Iris pigment epithelial cell (primary cell): ENCODE measurements around the gene MUS81.
"Not testable (repeated sequence)": the region's sequence is repeated elsewhere in the genome, so short reads cannot be mapped to it uniquely, and the experiment has no call there.

Source experiments
- DNase-seq: peaks from one replicate; pipeline ENCODE4 v3.0.0-alpha.2; 2011; ENCODE audit warnings: low read depth

MUS81 gene

DNA sequence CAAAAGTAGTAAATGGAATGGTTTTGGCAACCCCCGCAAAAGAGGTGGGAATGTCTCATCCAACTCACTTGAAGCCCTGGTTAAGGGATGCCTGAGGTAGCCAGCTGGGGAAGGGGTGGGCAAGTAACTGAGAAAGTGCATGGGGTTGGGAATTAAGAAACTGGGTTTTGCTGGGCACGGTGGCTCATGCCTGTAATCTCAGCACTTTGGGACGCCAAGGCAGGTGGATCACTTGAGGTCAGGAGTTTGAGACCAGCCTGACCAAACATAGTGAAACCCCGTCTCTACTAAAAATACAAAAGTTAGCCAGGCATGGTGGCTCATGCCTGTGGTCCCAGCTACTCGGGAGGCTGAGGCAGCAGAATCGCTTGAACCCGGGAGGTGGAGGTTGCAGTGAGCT is 11.5 kb upstream of the MUS81 start:
- DNase-seq, result not testable (repeated sequence)

DNA sequence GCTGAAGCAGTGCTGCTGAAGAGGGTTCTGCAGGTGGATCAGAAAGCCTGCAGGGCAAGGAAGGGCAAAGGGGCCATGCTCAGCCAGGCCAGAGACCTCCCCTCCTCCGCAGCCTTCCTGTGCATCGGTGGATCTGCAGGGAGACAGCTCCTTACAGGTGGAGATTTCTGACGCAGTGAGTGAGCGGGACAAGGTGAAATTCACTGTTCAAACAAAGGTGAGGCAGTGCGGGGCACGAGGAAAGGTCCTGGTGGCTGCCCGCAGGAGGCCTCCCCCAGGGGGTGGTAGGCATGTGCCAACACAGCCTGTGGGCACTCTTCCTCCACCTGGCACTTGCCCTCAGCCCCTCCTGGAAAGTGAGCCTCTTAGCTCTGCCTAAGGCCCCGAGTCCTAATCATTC is 10.9 kb upstream of the MUS81 start:
- no peak for DNase-seq

DNA sequence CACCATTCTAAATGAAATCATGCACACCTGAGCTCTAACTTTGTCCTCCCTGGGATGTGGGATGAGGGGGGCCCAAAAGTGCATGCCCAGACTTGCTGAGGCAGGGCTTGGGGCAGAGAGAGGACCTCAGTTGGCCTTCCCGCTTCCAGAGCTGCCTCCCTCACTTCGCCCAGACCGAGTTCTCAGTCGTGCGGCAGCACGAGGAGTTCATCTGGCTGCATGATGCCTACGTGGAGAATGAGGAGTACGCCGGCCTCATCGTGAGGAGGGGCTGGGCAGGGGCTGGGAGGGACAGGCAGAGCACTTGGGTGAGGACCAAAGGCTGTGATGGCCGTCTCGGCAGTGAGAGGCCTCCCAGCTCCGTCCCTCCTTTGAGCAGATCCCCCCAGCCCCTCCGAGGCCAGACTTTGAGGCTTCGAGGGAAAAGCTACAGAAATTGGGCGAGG is 10.4 kb upstream of the MUS81 start:
- DNase-seq, result no peak

DNA sequence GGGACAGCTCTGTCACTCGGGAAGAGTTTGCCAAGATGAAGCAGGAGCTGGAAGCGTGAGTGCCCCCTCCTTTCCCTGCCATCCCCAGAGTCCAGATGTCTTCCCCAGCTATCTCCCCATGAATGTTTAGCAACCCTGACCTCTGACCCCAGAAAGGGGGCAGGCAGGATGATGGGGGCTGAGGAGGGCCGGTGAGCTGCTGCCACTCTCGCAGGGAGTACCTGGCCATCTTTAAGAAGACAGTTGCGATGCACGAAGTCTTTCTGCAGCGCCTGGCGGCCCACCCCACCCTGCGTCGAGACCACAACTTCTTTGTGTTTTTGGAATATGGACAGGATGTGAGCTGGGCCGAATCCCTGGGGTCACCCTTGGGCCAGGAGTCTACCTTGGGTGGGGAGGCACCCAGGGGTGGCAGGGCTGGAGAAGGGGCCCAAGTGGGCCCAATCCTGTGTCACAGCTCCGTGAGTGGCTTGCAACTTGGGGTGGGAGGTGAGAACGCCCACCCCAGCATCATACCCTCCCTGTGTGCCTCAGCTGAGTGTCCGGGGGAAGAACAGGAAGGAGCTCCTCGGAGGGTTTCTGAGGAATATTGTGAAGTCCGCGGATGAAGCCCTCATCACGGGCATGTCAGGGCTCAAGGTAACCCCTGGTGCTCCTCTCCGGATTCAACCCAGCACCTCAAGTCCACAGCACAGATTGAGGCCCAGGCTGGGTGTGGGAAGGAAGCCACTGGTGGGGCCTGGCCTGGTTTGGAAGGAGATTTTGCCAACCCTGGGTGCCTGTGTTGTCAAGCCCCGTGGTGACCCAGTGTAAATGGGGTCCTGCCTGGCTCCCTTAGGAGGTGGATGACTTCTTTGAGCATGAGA is 9.8 kb upstream of the MUS81 start:
- DNase-seq, result no peak

DNA sequence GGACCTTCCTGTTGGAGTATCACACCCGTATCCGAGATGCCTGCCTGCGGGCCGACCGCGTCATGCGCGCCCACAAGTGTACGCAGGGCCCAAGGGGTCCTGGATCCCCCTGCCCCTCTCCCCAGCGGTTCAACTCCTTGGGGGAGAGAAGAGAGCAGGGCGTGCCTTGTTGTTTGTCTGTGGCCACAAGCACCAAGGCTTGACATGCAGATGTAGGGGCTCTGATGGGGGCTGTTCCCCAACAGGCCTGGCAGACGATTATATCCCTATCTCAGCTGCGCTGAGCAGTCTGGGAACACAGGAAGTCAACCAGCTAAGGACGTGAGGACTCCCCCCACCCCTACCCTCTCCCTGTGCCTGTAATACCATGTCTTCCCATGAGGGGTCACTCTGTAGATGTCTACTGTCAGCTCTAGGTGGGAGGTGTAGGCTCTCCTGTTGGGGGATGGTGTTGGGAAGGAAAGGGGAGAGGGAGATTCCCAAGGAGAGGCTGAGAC is 9.1 kb upstream of the MUS81 start:
- no peak for DNase-seq

DNA sequence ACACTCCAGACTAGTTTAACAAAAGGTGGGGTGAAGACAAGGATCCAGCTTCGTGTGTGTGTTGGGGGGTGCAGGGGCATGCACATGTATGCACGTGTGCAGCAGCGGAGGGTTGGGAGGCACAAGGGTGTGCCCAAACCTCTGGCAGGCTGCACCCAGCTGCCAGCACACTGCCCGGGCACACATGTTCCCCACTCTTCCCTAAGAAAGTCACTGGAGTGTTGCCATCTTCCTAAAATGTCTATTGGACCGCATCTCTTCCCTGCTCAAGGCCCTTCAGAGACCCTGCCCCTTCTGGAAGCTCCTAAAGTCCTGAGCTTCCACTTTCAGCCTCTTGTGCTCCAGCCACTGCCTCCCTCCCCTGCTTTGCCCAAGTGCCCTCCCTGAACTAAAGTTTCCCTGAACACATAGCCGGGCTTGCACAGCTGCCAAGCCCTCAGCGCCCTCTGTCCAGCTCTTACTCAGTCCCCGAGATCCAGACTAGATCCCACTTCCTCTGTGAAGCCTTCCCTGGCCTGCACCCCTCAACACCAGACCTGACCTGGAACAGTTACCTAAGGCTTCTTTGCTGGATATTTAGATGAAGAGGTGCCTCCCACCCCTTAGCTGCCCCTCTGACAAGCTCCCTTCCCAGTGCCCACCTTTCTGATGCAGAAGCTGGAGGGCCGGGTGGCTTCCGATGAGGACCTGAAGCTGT is 8.3 kb upstream of the MUS81 start:
- DNase-seq, result no peak

DNA sequence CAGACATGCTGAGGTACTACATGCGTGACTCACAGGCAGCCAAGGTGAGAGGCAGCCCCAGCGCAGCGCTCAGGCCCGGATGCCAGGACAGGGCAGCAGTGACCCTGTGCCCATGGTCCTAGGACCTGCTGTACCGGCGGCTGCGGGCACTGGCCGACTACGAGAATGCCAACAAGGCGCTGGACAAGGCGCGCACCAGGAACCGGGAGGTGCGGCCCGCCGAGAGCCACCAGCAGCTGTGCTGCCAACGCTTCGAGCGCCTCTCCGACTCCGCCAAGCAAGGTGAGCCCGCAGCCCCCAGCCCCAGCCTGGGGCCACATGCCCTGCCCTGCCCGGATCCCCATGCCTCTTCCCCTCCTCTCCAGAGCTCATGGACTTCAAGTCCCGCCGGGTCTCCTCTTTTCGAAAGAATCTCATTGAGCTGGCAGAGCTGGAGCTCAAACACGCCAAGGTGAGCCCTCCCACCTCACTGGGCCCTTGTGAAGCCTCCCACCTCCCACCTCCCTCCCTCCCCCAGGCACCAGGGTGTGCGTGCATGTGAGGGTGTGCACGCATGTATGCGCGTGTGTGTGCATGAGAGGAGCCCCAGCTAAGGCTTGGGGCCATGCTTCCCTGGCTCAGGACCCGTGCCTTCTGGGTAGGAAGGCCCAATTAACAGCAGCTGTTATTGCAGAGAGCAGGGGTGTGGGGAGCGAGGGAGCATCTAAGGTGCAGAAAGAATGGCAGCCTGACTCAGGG is 7.6 kb upstream of the MUS81 start:
- no peak for DNase-seq

DNA sequence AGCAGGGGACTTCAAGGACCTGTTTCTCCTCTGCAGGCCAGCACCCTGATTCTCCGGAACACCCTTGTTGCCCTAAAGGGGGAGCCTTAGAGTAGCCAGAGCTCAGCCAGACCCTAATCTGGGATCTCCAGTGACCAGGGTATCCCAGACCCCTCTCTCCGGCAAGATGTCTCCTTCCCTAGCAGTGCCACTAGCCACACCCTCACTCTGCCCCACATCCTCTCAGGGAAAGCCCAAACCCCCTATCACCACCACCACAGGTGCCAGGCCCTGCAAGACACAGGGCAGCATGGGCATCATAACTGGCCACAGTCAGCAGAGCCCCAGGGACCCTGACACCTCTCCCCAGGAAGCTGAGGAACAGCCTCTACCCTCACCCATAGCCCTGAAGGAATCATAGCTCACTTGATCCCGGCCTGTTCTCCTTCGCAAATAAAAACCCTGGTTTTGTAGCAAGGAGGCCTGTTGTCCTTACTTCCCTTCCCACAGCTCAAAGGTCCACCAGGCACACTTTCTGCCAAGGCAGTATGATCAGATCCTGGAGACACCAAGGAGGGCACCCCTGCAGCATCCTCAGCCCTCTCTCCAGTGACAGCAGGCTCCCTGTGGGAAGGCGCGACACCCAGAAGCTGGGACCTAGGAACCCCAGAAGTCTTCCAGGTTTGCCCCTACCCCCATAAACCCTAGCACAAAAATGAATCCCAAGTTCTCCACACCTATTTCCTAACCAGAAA is 6.8 kb upstream of the MUS81 start:
- DNase-seq, result no peak

DNA sequence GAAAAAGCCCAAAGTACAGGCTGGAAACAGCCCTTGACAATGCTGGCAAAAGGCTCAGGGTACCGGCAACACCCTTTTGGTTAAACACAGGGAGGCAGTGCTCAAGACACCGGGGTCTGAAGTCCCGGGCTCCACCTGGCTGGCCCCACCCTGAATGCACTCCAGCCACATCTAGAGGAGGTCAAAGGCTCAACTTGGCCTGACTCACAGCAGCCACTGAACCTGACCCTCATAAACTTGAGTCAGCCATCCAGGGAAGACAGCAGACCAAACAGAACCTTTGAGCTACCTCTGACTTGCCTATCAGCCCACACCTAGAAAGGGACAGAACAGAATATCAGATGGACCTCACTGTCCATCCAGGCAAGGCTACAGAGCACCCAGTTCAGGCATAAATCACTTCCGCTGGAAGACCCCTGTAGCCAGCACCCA is 6.1 kb upstream of the MUS81 start:
- DNase-seq, result no peak

DNA sequence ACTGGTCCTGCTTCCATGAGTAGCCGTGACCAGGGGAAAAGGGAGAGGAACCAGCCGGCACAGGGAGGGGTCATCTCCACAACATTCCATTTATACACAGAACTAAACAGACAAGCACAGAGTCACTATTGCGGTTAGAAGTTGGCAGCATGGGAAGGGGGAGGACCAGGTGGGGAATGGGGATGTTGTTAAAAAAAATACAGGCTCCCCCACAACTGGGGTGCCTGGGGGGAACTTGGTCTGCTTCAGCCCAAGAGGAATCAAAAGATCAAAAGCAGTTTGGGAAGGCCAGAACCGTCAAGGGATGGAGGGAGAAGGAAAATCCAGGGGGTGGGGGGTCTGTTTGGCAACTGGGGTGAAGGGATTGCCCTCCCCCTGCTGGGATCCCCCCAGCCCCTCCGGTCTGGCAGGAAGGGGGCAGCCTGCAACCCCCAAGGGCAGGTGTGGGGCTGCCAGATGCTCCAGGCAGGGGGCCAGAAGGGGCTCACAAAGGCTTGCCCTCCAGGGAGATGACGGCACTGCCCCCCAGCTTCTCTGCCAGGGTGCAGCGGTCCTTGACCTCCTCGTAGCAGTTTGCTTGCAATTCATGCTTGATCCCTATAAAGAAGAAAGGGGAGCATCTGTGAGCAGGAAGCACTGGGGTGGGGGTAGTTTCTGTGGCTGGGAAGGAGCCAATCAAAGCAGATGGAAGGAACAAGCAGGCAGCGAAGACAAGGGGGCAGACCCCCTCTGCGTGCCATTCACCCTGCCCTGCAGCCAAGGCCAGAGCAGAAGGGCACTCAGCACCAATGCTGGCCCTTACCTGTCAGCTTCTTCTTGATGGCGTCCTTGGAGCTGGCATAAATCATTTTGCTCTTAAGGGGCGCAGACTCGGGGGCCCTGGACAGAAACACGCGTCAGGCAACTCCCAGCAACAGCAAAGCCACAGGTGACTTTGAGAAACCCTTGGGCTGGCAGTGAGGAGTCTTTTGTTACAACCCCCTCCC is 5.1 kb upstream of the MUS81 start:
- no peak for DNase-seq

DNA sequence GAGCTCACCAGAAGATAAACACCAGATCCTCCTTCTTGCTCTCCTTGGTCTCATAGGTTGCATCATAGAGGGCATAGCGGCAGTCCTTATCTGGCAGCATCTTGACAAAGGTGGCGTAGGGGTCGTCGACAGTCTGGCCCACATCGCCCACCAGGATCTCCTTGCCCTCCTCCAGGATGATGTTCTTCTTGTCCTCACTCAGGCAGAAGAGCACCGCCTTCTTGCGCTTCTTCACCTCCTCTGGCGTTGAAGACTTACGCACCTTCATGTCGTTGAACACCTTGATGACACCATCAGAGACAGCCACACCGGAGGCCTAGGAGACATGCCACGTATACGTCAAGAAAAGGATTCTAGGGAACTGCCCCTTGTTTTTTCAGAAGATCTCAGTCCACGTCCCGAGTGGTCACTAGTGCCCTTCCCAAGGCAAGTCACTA is 4.3 kb upstream of the MUS81 start:
- DNase-seq, result no peak

DNA sequence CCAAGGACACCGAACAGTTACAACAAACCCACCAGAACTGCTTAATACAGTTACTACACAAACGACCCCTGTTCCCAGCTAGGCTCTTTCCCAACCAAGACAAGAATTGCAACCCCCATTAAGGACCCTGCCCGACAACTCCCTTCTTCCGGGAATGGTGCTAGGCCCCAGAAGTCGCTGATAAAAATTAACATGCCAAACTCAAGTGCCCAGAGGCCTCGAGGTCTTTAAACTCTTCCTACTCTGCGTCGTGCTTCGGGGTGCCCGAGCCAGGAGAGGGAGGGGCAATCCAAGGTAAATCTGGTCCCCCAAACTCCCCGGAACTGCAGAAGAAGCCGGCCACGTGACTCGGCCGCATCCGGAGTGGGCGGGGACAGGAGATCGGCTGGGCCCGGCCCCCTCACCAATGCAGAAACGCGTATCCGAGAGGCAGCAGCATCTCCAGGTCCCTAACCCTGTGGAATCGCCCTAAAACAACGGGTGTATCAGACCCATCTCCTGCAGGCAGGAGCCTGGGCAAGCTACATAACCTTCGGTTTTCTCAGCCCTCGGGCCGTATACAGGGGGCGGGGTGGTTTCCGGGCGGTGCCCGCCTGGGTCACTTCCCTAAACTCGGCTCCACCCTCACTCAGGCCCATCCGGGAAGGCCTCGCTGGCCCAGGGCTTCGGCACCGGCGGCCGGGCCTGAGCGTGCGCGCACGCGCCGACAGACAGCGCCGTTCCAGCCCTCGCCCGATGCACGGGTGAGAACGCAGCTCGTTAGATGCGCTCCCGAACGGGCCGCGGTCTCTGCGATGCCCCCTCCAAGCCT is 3.3 kb upstream of the MUS81 start:
- peak; percentile 66 for DNase-seq

DNA sequence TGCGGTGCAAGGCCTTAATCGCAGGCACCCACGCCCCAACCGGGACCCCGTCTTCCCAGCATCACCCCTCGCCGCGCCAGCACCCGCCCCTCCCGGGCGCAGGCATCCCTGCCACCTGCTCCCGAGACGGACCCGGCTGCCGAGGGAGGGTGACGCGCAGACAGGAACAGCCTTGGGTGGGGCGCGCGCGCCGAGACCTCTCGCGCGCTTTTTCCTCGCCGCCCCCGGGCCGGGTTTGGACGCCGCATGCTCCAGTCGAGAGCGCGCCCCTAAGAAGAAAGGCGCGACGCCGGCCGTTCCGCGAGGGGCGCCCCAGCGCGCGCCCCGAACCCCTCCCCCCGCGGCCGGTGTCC is 2.8 kb upstream of the MUS81 start:
- DNase-seq, result no peak

DNA sequence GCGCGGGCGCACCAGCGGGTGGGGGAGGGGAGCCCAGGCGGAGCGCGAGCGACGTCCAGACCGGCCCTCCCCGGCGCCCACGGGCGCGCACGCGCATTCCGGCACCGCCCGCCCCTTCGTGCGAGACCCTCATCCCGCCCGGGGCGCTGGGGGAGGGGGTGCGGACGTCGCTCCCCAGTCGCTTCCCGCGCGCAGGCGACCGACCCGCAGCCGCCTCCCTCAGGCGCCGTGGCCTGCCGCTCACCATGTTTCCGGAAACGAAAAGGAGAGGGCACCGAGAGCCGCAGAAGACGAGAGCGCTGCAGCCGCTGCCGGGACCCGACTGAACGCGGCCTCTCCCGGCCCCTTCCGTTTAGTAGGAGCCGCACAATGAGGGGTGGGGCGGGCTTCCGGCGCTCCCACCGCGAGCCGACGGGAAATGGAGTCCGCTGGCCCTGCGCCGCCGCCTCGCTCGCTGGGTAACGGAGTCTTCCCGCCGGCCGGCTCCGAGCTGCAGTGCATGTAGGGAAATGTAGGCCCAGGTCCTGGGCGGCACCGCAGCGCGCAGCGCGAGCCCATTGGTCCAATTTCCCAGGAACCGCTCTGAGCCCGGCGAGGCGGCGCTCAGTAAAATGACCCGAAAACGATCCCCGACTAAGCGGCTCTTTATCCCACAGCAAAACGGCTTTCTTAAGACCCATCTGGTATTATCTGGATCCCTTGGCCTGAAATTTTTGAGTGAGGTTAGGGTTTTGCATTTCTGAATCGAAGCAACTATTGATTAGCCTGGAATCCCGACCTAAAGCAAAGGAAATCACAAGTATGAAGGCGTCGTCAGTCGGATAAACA is 2.2 kb upstream of the MUS81 start, which contains the start of gene CFL1:
TSS of gene CFL1 (minus strand) at position 328 of the 828 bp plus-strand sequence. CDS start at position 247, 81 bp downstream.
- DNase-seq, result peak; percentile 99

DNA sequence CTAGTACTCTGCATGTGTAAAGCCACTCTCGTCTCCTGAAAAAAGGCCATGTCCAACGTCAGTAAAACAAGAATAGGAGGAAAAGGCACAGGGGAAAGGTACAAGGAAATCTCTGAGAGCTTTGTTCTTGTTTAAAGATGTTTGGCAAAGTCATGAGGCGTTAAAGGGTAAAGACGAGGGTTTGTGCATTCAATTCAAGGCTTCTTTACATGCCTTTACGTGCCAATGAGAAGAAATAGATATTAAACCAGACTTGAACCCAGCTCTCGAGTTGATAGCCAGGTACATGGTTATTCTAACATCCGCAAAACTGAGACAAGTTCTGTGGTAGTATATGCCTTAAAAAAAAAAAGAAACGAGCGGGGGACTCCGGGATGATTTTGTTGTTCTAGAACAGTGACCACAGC is 1.5 kb upstream of the MUS81 start:
- no peak for DNase-seq

DNA sequence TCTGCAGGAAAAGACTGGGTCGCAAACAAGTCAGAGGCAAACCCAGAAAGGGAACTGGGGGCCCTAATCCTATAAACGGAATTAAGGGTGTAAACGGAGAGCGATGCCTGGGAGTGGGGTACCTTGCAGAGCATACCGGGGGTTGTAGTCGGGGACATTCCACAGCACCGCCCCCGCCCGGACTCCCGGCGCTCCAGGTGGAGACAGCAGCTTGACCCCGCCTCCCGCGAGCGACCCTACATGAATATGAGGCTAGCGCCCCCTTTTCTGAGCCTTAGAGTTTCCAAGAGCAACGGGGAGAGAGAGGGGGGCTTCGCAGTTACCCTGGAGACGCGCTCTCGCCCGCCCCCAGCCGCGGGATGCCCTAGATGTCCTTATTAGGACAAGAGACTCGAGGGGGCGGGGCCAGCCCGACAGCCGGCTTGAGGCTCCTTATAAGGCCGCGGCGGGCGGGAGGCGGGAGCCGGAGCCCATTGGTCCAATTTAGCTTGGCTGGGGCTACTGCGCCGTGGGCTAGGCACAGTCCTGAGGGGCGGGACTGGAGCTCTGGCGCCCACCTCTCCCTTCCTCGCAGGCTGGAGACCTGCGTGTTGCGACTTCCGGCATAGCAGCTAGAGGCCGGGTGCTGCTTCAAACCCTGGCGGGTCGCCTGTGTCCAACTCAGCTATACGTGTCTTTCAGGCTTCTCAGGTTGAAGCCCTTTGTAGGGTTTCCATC is 980 bp upstream of the MUS81 start:
- DNase-seq, result peak; percentile 99

DNA sequence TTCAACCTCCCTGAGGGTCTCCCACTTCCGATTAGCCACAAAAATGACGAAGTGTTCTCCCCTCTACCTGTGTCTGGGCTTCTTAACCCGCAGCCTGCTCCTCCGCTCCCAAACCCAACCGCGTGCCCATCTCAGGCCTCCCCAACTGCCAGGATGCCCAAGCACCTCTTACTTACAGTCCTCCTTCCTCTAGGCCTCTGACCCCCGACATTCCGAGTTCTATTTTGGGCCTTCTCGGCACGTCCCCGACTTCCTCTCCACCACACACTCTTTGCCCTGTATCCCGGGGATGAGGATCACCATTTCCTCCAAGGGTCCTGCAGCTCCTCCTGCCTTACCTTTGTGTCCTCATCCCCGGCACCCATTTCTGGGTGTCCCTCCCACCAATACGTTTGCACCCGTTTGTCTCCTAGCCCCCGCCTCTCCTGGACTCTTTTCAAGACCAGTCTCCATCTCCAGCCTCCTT is 388 bp upstream of the MUS81 start:
- no peak for DNase-seq

DNA sequence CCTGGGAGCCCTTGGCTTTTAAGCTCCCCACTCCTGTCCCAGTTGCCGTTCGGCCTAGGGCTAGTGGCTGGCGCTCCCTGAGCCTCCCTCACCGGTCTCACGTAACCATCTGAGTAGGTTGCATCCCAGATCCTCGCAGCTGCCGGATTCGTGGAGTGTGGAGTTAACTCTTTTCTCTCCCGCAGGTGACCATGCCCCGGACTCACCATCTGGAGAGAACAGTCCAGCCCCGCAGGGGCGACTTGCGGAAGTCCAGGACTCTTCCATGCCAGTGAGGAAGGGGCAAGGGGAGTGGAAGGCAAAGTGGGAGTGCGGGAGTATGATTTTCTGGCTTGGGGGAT is 902 bp downstream of the MUS81 start:
- DNase-seq, result no peak
